ENCODE results near the gene PTH2. TPM values are rescaled to one million over a fixed set of nuclear protein-coding genes. Genes with fewer than 3 reads are reported as not detected.
A peak's percentile ranks its signal among the peaks of the same experiment; 100 is the strongest.

Gene PTH2, protein sequence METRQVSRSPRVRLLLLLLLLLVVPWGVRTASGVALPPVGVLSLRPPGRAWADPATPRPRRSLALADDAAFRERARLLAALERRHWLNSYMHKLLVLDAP
- total RNA-seq (2013; cell fraction: nucleolus; rRNA removed), result not detected in 2 replicates
- total RNA-seq (2014; rRNA removed) (not detected in 2 replicates), total RNA-seq (2014; rRNA removed; fragmentation: Illumina TruSeq; extraction: Trizol) (not detected in 2 replicates), total RNA-seq (2021) (not detected in 2 replicates), polyA plus RNA-seq (2011; rRNA removed) (not detected in 2 replicates), polyA plus RNA-seq (2014; fragmentation: Illumina TruSeq; extraction: Trizol) (not detected in 2 replicates), polyA plus RNA-seq (2014; fragmentation: Nextera tagmentation; extraction: Ambion mirVana) (not detected), polyA plus RNA-seq (2014; rRNA removed) (not detected in 2 replicates), polyA plus RNA-seq (2016; fragmentation: Nextera tagmentation; extraction: Ambion mirVana) (not detected), polyA minus RNA-seq (2011; rRNA and poly(A)+ RNA removed) (not detected in 2 replicates), Bru-seq, nascent RNA (not detected), BruChase-seq, experiment 1, labeled RNA remaining after a 6-hour chase (percentile 24 among the genes with signal in this experiment), BruChase-seq, experiment 2, labeled RNA remaining after a 2-hour chase (not detected)
- polyA plus RNA-seq (2011; ENCODE audit: low read depth), result not detected
- not detected in 2 replicates for polyA plus RNA-seq (2011; cell fraction: cytosol; rRNA removed)
- not detected in 2 replicates for polyA plus RNA-seq (2011; cell fraction: nucleus; rRNA removed)
- not detected in 2 replicates for polyA plus RNA-seq (2012)
- polyA minus RNA-seq (2011; cell fraction: cytosol; rRNA and poly(A)+ RNA removed), result not detected in 2 replicates
- not detected in 2 replicates for polyA minus RNA-seq (2011; cell fraction: nucleus; rRNA and poly(A)+ RNA removed)
- long read RNA-seq, experiment 1, partial matches to known transcripts, result 0 of 1 reads
- long read RNA-seq, experiment 1, other reads (novel, unspliced or antisense), result 0 of 1 reads
- long read RNA-seq, experiment 2, result 0 reads

DNA sequence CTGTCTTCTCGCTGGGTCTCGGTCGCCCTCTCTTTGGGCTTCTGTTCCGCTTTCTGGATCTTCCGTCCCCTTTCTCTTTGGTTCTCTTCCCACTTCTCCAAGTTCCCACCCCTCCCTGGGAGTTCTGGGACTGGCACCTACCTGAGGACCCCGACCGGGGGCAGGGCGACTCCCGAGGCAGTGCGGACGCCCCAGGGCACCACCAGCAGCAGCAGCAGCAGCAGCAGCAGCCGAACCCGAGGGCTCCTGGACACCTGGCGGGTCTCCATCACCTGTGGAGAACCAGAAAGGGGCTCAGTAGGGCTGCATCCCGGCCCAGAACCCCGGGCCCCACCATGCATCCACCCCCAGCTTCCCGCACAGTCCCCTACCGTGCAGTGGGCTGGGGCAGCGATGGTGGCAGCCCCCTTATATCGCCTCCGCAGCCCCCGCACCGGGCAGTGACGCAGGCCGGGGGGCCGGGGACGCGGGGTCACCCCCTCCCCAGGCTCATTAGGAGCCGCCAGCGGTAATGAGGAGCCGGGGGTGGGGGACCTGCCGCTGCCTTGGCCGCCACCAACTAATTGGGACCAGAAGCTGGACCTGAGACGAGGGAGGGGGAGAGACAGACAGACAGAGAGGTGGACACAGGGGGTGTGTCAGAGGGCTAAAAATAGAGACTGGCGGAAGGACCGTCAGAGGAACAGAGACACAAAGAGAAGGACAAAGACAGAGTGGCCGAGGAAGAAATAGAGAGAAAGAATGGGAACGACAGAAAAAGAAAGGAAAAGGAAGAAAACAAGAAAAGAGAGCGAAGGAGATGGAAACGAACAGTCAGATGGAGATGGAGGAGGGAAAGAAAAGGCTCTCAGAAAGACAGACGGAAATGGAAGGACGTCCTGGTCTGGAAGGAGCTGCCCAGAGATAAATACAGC, at the start of gene PTH2:
Gene PTH2, minus strand, starts transcription at position 371 of the 914 bp plus-strand sequence. Its CDS starts 102 bp downstream, at position 269.
- FAIRE-seq, result no peak
- in situ Hi-C loops (cut with MboI) (no loop called here), intact Hi-C loops (cut with micrococcal nuclease; ENCODE audit: unreplicated experiment) (no loop called here)
- 13% methylated on average over 38 of the region's 42 CpGs for WGBS (ENCODE audit: insufficient coverage, insufficient replicate concordance, low lambda C conversion rate, missing lambda C conversion rate)
- no peak for DNase-seq (ENCODE audit: low read depth, low spot score)
- SMC1A ChIA-PET (ENCODE audit: uncharacterized antibody, unreplicated experiment), result interaction anchor here (0.8 to 1.7 kb wide), 3 partner anchors 8 to 32 kb away, joined by 3 to 4 read pairs (median 4); no protein-coding TSS in a partner anchor
- POLR2A ChIA-PET, result no interaction called here
- RAD21 ChIA-PET (ENCODE audit: unreplicated experiment), result interaction anchor here (1.0 kb wide), 1 partner anchor 8 kb away, joined by 3 read pairs; no protein-coding TSS in a partner anchor
- peaks cover 4% of the 10 kb centered on the region for H3K4me1 ChIP-seq (ENCODE audit: control insufficient read depth, insufficient read depth, low read length)
- H3K9ac ChIP-seq (ENCODE audit: control insufficient read depth, insufficient read depth, low read length), result no peak within 1 kb of the TSS
- no peak within 1 kb of the TSS for H2AFZ ChIP-seq (ENCODE audit: control insufficient read depth, low read depth, low read length)
- H3K27ac ChIP-seq (ENCODE audit: control insufficient read depth, insufficient read depth), result no peak within 1 kb of the TSS
- TF ChIP-seq SIN3A (IDR thresholded peaks at IDR 0.05; ENCODE audit: low read depth, low read length), result no peak
- TF ChIP-seq PAX8 (IDR thresholded peaks at IDR 0.05), result no peak
- peak; percentile 81 for TF ChIP-seq SUZ12 (IDR thresholded peaks at IDR 0.05; ENCODE audit: unreplicated experiment)
- TF ChIP-seq, protein P1, sequence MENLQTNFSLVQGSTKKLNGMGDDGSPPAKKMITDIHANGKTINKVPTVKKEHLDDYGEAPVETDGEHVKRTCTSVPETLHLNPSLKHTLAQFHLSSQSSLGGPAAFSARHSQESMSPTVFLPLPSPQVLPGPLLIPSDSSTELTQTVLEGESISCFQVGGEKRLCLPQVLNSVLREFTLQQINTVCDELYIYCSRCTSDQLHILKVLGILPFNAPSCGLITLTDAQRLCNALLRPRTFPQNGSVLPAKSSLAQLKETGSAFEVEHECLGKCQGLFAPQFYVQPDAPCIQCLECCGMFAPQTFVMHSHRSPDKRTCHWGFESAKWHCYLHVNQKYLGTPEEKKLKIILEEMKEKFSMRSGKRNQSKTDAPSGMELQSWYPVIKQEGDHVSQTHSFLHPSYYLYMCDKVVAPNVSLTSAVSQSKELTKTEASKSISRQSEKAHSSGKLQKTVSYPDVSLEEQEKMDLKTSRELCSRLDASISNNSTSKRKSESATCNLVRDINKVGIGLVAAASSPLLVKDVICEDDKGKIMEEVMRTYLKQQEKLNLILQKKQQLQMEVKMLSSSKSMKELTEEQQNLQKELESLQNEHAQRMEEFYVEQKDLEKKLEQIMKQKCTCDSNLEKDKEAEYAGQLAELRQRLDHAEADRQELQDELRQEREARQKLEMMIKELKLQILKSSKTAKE (IDR thresholded peaks at IDR 0.05; ENCODE audit: low read depth, poor library complexity, severe bottlenecking), result no peak
- TF ChIP-seq SPI1 (IDR thresholded peaks at IDR 0.05; ENCODE audit: borderline replicate concordance, insufficient read depth, low read depth, low read length), result peak; percentile 13; the same call in 1 of the 2 replicates
- TF ChIP-seq LARP7 (IDR thresholded peaks at IDR 0.05), result no peak
- H3K36me3 ChIP-seq (ENCODE audit: control insufficient read depth in 2 of 2, insufficient read depth in 2 of 2, low read length in 1 of 2), result no peaks in the 10 kb centered on the region
- H3K27me3 ChIP-seq (replicated peaks in 1 of 2; ENCODE audit: control insufficient read depth in 2 of 2, insufficient read depth in 2 of 2, low read length in 1 of 2), result peaks cover 23 to 52% of the 10 kb centered on the region in 2 experiments
- no TSS peak for BruUV-seq (replicated peaks)
- H4K20me1 ChIP-seq (ENCODE audit: control insufficient read depth, insufficient read depth), result no peaks in the 10 kb centered on the region
- H3K9me3 ChIP-seq (replicated peaks; ENCODE audit: control insufficient read depth, insufficient read depth, low read length), result no peaks in the 10 kb centered on the region
- H3K4me3 ChIP-seq, result no peak within 1 kb of the TSS
- no peaks in the 10 kb centered on the region for H3K79me2 ChIP-seq (ENCODE audit: control insufficient read depth, insufficient read depth, low read length)
- H3K4me2 ChIP-seq (ENCODE audit: control insufficient read depth, insufficient read depth), result no peak within 1 kb of the TSS
- peak; percentile 17; the same call in 1 of the 3 replicates for ATAC-seq
- CTCF ChIA-PET, result interaction anchor here (0.6 to 0.8 kb wide), 3 partner anchors 32 to 249 kb away, joined by 3 to 5 read pairs (median 3); no protein-coding TSS in a partner anchor

Measured in GM12878 (cell line).